ENCODE measurements around the gene IRAK3.
"Not testable (repeated sequence)": the region's sequence is repeated elsewhere in the genome, so short reads cannot be mapped to it uniquely, and the experiment has no call there.

IRAK3 gene

DNA sequence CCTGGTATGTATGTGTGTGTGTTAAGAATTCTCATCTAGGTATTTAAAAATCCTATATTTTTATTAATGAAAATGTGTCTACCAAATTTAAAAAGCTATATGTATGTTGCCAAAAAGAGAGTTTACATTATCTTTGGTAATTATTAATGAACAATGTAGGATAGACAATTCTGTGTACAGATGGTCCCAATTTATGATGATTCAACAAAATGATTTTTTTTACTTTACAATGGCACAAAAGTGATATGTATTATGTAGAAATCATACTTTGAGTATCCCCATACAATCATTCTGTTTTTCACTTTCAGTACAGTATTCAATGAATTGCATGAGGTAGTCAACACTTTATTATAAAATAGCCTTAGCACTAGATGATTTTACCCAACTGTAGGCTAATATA is 39.4 kb downstream of the IRAK3 start:
- no peak for DNase-seq

DNA sequence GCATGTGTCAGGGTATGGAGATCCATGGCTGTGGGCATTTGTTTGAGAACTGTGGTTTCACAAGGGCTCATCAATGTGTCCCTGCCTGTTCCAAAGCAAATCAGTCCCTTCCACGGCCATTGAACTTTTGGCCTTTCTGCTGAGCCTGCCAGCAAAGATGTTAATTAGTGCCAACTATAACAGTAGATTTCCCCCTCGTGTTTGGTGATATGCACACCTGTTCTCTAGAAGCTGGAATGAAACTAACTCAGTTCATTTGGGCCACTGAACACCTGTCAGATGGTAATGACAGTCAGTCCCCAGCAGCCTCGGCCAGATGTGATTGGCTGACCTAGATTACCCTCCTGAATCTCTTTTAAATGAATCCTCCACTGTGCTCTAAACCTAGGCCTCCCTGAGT is 43.2 kb downstream of the IRAK3 start:
- DNase-seq = no peak

DNA sequence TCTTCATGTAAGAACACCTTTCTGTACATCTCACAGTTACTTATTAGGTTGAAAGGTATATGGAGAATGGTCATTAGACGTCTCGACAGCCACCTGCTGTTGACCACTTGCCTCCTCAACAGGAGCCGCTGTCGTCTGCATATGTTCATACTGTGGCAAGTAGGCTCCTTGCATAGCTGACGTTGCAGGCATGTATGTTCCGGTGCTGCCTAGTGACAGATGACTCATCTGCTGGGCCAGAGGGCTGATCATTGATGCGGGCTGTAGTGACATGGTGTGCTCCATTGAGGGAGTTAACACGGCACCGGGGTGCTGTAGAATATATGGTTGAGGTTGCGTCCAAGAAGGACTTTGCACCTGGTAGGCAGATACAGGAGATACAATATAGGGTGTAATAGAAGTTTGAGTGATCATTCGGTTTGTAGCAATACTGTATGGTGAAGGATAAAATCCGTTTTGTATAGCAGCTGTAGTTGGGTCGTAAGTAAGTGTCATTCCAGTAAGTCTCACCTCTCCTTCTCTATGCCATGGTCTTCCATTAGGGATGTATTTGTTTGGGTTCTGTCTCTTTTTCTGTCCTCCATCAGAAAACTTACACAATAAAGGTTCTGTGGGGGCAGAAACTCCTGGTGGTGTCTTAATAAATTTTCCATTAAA is 45.2 kb downstream of the IRAK3 start:
- DNase-seq = not testable (repeated sequence)

GRCh38 chr12:66234773-66235625 is 46.0 kb downstream of the IRAK3 start:
- DNase-seq = not testable (repeated sequence)

DNA sequence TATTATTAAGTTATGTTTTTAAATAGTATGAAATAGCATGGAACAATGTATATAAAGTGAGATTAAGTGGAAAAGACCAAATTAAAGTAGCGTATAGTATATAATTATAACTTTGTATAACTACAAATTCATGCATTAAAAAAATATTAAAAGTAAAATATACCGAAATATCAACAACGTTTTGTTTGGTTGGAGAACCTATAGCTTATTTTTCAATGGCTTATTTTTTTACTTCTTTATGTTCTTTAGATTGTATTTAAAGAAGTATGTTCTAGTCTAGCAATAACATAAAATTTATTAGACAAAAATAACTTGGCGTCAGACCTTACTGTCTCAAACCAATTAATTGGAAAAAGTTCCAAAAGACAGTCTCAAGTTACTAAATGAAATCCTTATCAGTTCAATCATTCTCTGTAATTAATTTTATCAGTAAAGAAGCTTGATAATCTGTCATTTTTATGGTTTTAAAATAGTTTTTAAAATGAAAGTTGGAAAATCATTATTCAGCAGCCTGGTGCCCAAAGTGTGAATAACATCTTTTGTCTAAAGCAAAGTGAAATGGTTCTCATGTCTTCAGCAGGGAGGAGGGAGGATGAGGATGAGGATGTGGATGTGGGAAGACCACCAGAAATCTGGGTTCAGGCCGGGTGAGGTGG is 46.7 kb downstream of the IRAK3 start:
- no peak for DNase-seq

DNA sequence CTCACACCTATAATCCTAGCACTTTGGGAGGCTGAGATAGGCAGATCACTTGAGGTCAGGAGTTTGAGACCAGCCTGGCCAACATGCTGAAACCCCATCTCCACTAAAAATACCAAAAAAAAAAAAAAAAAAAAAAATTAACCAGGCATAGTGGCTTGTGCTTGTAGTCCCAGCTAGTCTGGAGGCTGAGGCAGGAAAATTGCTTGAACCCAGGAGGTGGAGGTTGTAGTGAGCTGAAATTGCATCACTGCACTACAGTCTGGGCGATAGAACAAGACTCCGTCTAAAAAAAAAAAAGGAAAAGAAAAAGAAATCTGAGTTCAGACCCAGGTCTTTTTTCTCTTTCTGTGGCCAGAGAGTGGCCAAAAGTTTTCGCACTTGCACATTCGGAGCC is 47.3 kb downstream of the IRAK3 start:
- DNase-seq = not testable (repeated sequence)

GRCh38 chr12:66236969-66237368 is 48.0 kb downstream of the IRAK3 start:
- no peak for DNase-seq

GRCh38 chr12:66237505-66238175 is 48.6 kb downstream of the IRAK3 start:
- no peak for DNase-seq

DNA sequence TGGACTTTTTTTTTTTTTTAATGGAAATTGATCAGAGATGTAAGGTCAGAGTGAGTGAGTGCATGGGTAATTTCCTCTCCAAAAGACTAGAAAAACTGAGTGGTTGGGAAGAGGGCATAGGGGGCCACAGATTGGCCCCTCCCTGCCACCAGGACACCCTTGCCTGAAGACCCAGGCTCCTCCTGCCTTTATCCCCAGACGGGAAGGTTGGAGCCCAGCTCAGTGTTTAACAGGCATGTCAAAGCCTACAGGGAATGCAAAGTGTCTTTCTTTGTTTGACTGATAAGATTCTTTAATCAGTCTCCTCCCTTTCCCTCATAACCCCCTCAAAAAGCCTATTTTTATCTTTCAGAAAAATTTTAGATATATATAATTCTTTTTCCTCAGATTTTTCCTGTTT is 50.3 kb downstream of the IRAK3 start:
- no peak for DNase-seq

- no peak for DNase-seq
Observed at GRCh38 chr12:66240096-66240820, 51.2 kb downstream of the IRAK3 start.

GRCh38 chr12:66241061-66242043 is 52.3 kb downstream of the IRAK3 start:
- no peak for DNase-seq

- no peak for DNase-seq
Observed at GRCh38 chr12:66242311-66242710, 53.3 kb downstream of the IRAK3 start.

DNA sequence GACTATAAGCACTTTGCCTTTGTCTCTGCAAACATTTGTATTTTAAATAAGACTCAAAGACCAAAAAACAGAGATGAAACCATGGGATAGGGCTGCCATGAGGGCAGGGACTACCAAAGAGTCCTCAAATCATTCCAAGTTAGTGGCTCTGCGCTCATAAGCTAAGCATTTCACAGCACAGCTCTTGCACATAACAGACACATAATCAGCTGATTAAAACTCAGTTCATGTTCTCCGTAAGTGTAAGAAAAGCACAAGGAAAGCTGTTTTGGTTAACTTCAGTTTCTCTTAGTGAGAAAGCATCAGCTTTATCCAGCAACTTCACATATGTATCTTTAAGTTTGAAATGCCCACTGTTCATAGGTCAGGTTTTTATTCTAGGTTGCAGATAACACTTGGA is 54.9 kb downstream of the IRAK3 start:
- no peak for DNase-seq

DNA sequence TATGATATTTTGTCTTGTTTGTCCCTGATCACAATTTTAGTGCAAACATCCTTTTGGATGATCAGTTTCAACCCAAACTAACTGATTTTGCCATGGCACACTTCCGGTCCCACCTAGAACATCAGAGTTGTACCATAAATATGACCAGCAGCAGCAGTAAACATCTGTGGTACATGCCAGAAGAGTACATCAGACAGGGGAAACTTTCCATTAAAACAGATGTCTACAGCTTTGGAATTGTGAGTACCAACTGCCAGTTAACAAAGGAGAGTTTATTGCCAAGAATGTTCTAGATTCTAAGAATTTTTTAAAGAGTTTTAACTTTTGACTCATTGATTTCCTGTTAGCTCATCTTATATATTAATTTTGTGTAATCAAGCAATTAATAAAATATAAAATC is 55.4 kb downstream of the IRAK3 start:
- DNase-seq = no peak

- DNase-seq = no peak
Observed at GRCh38 chr12:66247741-66248140, 58.7 kb downstream of the IRAK3 start.

DNA sequence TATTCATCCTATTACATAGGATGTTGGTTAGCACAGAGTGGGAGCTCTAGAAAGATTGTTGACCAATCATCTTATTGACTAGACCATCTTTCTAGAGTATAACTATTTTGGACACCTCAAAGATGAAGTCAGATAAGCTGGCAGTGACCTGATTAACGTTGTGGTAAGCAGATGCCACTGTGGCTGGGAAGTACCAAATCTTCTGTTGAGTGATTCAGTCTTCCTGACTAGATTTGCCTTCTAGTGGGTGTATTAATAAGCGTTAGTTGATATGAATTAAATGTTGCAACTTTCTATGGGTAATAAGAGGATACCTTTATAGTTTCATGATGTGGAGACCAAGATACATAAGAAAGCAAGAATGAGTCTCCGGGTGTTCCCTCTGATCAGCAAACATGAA is 62.0 kb downstream of the IRAK3 start:
- DNase-seq = no peak

DNA sequence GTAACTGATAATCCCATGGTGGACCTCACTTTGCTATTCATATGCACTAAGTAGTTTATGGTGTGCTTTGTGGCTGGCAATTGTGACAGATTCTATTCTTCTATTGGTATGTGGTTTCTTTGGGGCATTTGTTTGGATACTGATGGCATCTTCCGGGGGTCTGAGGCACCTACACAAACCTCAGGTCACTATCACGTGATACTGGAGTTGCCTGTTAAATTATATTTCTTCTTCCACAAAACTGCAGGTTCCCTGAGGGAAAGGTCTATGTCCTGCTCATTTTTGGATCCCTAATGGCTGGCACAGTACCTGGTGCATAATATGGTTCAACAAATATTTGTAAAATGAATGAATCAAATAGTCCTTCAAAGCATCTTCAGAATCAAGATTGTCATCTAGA is 63.8 kb downstream of the IRAK3 start:
- no peak for DNase-seq

DNA sequence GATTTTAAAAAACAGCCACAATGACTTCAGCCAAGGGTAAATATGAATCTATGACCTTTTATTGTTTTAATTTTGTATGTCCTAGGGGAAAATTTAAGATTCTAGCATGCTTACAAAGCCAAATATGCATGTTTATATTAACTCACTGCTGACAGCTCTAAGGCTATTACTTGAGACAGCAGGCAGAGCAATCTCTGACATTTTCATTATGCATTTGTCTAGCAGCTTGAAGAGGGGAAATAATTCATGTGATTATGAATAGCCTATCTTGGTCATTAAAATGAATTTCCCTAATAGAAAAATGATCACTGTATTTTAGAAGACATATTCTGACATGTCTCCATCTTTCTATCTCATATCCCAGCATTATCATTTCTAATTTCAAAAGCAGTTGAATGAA is 66.7 kb downstream of the IRAK3 start:
- no peak for DNase-seq

DNA sequence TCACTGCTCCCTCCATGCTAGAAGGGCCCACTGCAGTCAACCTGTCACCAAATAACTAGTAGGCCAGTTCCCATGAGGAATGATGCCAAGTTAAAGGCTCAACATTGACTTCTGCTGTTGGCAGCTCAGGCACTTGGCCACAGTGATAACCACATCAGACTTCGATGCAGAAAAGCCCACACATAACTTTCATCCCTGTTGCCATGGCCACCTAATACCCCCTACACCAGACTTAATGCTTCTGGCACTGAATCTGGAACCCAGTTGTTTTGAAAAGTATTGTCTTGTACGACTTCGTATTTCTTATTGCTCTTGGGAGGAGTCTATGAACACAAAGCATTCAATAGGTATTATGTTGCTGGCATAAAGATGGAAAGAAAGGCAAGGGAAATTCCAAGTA is 69.0 kb downstream of the IRAK3 start:
- DNase-seq = no peak

GRCh38 chr12:66262737-66263136 is 73.7 kb downstream of the IRAK3 start:
- no peak for DNase-seq

GRCh38 chr12:66268562-66268961 is 79.5 kb downstream of the IRAK3 start:
- no peak for DNase-seq

Measured in cortex of kidney (tissue), 1 donor.